ENCODE data around the gene DEGS1.

GRCh38 chr1:224182866-224183590 is at the start of gene DEGS1:
- TF ChIP-seq CTCF (conservative IDR thresholded peaks at IDR 0.05 in 1 of 2, IDR thresholded peaks at IDR 0.05 in 1 of 2; ENCODE audit: low read depth in 1 of 2, low read length in 2 of 2) = no peak
- TF ChIP-seq EZH2 (IDR thresholded peaks at IDR 0.05; ENCODE audit: low read length, missing control alignments) = no peak

Measured in fibroblast of lung (primary cell).